Left forelimb (tissue), 1 donor: Measurements from ENCODE around the gene ARID5A.
A peak's percentile ranks its signal among the peaks of the same experiment; 100 is the strongest.

ENCODE experiments used
- DNase-seq: peaks from one replicate; pipeline ENCODE4 v3.0.0-alpha.2; 2018; ENCODE audit warnings: low spot score

Gene ARID5A

DNA sequence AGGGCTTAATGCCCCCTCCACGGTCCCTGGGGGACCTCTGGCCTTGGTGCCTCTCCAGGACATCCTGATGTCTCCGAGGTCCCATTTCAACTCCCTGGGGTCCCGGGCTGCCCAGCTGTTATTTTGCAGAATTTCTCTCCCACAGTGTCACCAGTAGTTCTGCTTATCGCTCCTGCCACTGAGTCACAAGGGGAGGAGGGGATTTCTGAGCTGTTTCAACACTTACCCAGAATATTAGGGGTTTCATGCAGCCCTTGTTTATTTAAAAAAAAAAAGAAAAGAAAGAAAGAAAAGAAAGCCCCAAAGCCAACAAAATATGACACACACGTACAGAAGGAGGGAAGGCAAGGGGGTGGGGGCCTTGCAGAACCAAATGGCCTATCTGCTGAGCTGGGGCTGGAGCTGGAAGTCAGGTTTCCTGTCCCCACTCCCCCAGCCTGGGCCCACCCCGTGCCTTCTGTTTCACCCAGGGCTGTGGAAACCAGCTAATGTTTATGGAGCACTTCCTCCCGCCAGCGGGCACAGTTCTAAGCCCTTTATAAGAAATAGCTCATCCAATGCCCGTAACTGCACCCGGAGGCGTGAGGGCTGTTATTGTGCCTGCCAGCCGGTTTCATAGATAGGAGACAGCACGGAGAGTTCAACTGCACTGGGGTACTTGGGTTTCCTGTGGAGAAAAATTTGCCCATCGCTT is 8.4 kb upstream of the ARID5A start:
- peak; percentile 73 for DNase-seq

DNA sequence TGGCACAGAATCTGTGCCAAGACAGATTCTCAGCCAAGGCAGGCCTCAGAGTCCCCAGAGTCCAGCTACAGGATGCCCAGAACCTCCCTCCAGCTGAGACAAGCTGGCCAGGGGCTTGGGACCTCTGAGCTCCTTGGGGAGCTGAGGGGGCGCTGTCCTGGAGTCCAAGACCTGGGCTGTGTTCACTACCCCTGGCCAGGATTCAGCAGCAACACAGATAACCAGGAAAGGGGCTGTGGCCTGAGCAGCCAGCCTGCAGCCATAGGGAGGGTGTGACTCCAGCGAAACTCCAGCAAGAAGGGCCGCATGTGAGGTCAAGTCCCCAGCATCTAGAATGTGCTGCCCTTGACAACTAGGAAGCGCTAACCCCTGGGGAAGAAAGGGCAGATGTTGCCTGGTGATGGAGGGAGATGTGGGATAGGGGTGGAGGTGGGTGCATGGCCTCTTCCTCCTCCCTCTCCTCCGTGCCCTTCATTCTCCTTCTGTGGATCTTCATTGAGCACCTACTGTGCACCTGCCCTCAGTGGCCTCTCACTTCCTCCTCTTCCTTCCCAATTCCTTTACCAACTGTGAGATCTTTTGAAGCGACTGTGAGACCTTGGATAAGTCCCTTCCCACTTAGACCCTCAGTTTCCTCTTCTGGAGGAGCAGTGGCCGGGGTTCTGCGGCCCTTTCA is 7.7 kb upstream of the ARID5A start:
- no peak for DNase-seq

DNA sequence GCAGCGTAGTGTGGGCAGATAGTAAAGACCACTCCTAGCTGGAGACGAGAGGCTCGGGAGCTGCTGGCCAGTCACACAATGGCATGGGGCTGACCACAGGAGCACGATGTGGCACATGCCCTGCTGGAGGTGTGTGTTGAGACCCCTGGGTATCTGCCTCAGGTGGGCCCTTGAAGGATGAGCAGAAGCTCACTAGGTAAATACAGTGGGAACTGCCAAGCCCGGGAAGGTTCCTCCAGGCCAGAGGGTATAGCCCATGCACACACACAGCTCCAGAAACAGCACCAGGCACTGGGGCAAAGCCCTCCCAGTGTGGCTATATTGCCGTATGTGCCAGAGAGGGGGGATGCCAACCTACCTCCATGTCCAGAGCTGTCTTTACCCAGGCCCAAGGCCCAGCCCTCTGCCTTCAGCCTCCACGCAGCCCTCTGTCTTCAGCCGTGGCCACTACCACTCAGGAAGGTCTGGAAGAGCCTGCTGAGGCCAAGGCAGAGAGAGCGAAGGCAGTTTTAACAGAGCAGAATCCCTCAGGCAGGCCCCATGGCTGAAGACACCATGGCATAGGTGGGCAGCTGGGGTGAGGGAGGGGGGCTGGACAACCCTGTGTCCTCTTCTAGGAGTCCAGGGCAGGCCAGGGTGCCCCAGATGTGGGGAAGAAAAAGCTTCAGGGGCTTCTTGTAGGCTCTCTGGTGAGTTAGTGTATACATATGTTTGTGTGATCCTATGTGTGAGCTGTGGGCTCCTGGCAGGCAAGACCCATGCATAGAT is 7.0 kb upstream of the ARID5A start:
- no peak for DNase-seq

DNA sequence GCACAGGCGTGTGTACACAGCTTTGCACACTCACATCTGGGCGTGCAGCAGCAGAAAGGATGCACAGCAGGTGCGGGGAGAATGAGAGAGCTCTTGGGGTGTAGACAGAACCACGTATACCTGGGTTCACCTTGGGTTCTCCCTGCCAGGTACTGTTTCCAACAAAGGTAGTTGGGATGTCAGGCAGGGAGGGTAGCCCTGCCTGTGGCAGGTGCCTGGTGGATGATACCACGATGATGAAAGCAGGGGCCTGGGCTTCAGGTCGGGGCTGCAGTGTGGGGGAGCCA is 6.5 kb upstream of the ARID5A start:
- no peak for DNase-seq

DNA sequence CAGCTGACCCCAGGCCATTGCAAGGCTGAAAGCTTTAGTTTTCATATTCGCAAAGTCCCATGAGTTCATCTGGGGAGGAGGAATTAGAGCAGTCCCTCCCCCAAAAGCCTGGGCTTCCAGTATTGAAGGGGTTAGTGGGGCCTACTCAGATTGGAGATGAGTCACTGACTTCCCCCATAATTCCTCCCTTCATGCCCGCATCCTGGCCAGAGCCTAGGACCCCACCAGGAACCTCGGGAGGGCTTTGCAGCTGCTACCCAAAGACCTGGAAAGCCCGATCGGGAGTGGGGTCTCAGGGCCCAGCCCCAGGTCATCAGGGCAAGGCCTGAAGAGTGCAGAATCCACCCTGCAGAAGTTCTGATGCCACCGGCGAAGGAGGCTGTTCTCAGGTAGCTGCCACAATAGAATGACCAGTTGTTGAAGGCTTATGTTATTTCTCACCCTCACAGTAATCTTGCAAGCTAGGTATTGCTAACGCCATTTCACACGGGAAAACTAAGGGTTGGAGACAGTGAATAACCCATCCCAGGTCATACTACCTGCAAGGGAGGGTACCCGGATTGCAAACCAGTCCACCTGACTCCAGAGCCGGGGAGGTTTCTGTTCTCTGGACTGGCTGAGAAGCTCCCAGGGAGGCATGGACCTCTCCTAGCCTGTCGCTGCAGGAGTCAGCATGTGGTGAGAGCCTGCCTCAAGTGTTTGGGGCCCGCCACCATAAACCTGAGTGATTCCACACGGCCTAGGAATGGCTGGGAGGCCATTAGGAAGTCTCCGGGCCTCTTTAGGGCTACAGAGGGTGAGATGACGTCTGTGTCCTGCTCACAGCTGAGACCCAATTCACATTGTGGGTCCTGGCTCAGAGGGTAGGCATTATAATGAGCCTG is 5.8 kb upstream of the ARID5A start:
- no peak for DNase-seq

DNA sequence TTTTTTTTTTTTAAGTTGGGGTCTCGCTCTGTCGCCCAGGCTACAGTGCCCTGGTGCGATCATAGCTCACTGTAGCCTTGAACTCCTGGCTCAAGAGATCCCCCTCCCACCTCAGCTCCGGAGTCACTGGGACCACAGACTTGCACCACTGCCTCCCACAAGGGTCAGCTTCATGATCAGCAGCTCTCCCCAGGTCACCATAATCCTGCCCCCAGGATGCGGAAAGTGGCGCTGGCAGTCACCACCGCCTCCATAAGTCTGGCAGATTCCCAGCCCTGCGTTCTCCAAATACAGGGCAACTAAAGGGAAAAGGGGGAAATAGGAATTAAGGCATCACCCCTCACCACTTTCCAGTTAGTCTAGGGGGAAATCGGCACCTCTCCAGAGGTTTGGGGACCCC is 5.2 kb upstream of the ARID5A start:
- DNase-seq = no peak

DNA sequence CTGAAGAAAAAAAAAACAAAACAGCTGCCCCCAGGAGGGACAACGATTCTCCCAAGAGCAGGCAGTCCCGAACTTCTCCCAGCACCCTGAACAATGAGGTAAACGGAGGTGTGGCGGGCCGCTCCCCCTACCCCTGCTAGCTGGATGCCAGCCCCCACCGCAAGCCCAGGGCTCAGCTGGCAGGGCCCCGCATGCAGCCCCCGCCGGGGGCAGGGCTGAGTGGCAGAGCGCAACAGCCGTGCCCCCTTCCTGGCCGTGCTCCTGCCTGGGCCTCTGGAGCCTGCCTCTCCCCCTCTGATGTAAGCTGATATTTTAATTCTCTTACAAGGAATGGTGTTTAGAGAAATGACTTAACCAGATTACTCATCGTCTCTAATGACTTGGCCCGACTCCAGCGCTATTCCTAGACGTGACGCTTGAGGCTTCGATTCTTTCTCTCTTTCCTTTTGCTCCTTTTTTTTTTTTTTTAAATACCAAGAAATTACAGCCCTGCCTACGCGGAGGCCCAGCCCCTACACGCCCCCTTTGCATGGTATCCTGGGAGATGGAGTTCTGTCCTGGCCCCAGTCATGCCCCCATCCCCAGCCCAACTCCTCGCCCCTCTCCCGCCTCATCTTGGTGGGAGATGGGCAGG is 4.6 kb upstream of the ARID5A start:
- DNase-seq = peak; percentile 88

DNA sequence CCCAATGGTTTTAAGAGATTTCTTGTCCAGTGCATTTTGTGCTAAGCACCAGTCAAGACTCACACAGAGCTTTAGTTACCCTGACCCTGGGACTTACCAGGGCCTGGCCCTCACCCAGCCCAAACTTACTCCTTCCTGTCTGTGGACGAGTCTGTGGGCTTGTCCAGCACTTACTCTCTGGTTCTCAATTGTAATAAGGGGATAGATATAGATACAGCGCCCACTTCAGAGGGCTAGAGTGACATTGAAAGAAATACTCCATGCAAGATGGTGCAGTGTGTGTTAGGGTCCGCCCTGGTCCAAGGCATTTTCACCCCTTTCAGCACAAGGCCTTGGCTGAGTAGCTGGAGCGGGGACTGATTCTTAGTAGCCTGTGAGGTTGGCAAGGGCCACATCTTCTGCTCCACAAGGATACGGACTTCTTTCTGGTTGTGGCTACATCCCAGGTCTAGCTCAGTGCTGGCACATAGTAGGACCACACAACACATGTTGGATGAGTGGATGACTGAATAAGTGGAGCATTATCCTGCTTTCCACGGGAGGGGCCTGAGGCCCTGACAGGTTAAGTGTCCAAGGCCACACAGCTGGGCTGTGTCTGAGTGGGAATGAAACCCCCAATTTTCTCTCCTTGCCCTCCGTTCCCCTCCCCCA is 3.8 kb upstream of the ARID5A start:
- no peak for DNase-seq

DNA sequence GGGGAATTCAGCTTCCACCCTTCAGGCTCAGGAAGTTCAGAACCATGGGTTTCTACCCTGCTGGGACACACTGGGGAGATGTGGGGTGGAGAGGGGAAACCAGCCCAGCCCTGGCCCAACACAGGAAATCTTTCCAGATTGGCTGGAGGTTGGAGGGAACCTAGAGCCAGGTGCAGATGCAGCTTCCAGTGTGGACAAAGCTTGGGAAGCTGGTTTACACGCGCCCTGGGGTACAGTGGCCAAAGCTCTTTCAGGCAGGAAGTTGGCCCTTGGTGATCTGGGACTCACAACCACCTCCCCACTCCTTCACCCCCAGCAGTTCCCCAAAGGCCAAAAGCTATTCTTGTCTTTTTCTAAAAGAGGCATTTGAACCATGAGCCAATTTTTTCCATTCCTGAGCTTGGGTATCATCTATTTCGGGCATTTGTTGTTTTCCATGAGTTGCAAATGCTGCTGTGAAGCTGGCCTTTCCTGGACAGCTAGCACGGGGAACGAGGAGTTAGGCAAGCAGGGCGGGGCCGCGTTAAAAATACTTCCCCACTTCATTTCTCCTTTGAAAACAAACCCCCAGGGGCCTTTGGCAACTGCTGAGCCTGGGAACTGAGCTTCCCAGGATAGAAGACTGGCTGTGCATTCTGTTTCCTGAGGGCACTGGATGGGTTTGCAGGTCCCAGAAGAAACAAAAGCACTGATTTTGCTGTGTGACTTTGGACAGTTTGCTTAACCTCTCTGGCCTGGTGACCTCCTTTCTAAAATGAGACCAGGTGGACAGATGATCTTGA is 3.1 kb upstream of the ARID5A start:
- peak; percentile 72 for DNase-seq

DNA sequence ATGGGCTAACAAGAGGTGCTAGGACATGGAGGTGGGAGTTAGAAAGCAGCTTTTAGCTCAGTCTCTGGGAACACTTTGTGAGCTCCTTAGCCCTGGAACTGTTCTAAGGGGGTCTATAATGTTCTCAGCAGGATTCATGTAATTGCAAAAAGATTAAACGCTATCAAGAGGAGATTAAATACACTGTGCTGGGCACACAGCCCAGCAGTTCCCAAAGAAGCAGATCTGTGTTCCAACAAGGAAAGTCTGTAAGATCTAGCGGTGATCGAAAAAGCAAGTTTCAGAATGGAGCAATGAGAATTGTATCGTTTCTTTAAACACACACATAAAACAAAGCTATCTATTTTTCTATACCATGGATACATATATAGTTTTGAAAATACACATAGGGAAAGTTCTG is 2.4 kb upstream of the ARID5A start:
- DNase-seq = no peak

DNA sequence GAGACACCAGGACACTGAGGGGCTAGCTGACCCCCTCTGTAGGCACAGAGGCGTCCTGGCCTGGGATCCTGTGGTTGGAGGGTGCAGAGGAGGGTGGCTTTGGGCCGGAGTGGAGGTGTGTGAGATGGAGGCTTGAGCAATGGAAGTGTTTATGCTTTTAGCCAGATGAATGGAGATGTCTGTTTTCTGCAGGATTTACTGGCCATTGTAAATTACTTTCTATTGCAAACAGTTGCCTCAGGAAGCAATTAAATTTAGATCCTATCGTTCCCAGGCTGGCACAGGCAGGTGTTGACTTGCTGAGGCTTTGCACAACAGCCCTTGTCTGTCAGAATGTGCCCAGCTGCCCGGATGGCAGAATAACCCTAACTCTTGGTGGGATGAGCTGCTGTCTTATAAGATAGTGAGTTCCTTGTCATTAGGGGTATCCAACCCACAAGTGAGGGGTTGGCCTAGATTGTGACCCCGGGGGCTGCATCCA is 1.8 kb upstream of the ARID5A start:
- DNase-seq = no peak

DNA sequence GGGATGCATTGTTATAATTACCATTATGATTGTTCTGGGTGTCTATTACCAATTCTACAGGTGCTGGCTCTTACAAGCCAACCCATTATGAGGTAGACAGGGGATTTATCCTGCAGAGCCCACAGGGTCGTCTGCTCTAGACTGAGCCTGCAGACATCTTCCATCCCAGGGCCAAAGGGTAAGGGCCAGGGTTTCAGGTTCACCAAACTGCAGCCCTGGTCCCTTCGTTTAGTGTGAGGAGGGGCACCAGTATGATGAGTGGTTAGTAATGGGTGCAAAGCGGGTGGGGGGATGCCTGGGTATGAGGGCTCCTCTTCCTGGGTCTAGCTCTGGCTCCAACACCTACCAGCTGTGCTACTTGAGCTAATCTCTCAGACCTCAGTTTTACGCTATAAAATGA is 1.2 kb upstream of the ARID5A start:
- no peak for DNase-seq

DNA sequence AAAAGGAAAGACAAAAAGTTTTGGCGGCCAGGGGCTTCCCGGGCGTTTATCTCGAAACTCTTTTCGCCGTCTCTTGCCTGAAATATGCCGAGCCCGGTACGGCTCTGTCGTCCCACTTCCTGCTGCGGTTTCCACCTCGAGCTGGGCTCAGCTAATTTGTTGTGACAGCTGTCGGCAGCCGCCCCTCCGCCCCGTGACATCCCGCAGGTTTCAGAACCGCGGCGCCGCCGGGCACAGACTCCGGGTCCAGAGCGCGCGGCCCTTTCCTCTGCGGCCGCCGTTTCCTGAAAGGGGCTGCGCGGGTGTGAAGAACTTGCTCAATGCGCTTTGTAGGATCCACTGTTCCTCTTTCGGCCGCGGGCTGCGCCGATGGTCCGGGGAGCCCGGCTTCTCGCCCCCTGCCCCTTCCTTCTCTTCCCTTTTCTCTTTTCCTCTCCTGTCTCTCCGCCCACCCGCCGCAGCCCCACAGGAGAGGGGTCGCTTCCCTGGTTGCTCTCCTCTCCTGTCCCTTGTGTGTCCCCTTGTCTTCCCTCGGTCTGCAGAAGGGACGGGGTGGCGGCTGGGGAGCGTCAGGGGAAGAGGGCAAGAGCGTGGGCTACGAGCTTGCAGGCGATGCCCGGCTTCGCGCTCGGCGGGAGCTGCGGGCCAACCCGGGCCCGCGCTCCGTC is 648 bp downstream of the ARID5A start:
- DNase-seq = no peak

DNA sequence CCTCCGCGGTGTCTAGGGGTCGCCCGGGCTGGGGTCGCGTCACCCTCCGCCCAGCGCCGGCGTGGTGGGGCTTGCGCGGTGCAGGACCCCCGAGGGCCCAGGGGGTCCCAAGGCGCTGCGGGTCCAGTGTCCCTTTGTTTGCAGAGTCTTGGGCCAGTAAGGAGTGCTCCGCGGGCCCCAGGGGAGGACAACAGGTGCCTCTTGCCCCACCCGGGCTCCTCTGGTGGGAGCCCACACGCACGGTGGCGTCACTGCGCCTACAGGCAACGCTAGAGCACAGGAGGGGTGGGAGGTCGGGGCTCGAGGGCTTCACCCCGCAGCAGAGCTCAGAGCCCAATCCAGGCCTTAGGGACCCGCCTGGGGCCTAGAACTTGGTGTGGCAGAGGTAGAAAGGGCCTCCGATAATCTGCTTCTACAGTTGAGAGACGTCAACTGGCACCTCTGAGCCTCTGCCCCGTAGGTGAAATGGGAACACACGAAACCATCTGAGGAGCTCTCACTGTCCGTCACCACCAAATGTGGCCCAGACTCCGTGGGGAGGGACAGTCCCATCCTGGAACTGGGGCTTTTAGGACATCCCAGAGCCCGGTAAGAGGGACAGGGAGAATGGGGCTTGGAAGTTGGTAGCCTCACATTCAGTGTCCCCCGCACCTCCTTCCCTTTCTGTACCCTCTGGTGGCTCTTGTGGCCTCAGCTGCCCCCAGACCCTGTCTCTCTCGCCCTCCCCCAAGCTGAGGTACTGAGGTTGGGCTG is 1.4 kb downstream of the ARID5A start:
- DNase-seq = no peak

DNA sequence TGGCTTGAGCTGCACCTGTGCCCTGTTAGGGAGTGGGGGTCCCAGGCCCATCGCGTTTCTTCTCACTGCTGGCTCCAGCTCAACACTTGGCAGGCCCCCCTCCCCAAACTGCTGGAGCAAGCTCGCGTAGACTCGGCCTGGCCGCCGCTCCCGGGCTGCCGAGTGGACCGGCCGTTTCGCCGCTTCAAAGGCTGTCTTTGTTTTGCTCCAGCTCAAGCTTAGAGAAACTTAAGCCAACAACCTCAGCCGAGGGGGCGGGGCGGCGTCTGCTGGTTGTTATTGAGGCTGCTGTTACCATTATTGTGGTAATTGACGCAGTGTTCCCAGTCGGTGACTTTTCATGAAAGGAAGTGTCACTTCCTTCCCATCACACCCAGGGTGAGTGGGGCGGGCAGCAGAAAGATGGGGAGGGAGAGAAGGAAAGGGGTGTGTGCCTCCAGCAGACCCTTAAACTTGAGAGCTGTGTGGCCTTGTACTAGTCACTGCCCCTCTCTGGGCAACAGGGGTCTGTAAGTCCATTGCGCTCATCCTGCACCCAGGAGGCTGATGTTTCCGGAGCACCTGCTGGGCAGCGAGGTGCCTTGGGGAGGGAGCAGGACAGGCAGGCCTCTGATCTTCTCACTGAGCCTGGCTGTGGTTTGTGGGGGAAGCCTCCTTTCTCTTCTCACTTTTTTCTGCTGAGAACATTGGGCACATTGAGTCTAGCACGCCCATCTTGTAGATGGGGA is 2.1 kb downstream of the ARID5A start:
- DNase-seq = peak; percentile 67

DNA sequence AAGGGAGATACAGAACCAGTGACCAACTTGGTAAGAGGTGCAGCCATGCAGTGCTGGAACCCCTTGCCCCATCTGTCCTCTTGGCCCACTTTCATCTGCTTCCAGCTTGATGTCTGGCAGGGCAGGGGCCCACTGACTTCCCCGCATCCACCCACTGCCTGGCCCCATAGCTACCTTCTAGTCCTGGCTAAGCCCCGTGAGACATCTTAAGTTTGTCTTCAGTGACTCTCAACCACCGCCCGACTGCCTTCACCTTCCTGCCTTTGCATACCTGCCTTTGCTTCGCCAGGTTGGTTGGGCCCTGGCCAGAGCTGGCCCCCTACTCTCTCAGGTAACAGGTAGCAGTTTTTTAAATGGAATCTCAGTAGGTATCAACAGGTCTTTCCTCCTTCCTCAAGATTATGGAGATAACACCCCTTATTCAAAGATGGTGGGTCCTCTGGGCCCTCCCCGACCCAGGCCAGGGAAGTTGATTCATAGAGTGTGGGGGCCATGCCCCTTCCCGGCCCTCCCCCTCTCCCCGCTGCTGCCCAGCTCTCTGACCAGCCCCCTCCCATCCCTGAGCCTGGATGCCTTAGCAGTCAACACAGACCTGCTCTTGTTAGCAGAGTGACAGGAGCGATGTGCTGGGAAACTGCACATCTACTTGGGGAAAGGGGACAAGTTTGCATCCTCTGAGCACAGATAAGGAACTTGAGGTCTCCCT is 2.8 kb downstream of the ARID5A start:
- DNase-seq = no peak

DNA sequence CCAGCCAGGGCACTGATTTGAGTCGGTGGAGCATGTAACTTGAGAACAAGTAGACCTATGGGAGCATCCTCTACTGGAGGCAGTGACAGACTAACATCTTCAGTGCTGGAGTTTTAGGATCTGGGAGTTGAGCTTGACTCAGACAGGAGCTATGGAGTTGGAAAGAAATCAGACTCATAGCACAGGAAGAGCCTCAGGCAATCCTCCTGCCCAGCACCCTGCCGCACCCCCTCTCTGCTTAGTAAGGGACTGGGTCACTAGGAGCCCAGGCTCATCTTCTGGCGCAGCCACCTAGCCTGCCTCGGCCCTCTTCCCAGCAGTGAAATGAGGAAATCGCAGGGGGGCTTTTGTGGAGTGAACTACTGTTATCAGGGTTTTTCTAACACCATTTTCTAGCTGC is 3.6 kb downstream of the ARID5A start:
- no peak for DNase-seq
